GM18907 (cell line): ENCODE measurements around the gene PDE4B.
A peak's percentile ranks its signal among the peaks of the same experiment; 100 is the strongest.

Experiments
- ATAC-seq: cut with Tn5 transposase; IDR thresholded peaks from one replicate; pipeline ENCODE4 v1.9.1; 2021; ENCODE audit warnings: mild to moderate bottlenecking, moderate library complexity; ENCODE audit not compliant: unreplicated experiment

PDE4B gene

GRCh38 chr1:65792669-65793358 lies at the start of gene PDE4B:
Gene PDE4B (plus strand): TSS chr1:65792895.
- no peak for ATAC-seq

GRCh38 chr1:65744731-65745130 lies 48.0 kb upstream of the PDE4B start:
- ATAC-seq, result no peak

GRCh38 chr1:65751961-65752360 lies 40.7 kb upstream of the PDE4B start:
- ATAC-seq, result no peak

- ATAC-seq, result no peak
These were observed 36.1 kb upstream of the PDE4B start for GRCh38 chr1:65756616-65757015.

- no peak for ATAC-seq
These were observed 35.2 kb upstream of the PDE4B start for GRCh38 chr1:65757531-65757930.

- ATAC-seq, result no peak
These were observed 34.6 kb upstream of the PDE4B start for GRCh38 chr1:65758128-65758527.

GRCh38 chr1:65759516-65759915 lies 33.2 kb upstream of the PDE4B start:
- no peak for ATAC-seq

- no peak for ATAC-seq
These were observed 30.4 kb upstream of the PDE4B start for GRCh38 chr1:65762081-65762862.

- no peak for ATAC-seq
These were observed 28.6 kb upstream of the PDE4B start for GRCh38 chr1:65764052-65764451.

- no peak for ATAC-seq
These were observed 27.1 kb upstream of the PDE4B start for GRCh38 chr1:65765631-65766030.

GRCh38 chr1:65769636-65770035 lies 23.1 kb upstream of the PDE4B start:
- no peak for ATAC-seq

- ATAC-seq, result no peak
These were observed 20.1 kb upstream of the PDE4B start for GRCh38 chr1:65772607-65773006.

- ATAC-seq, result no peak
These were observed 19.1 kb upstream of the PDE4B start for GRCh38 chr1:65773391-65774123.

- ATAC-seq, result no peak
These were observed 3.9 kb upstream of the PDE4B start for GRCh38 chr1:65788762-65789161.

GRCh38 chr1:65791396-65791795 lies 1.3 kb upstream of the PDE4B start:
- no peak for ATAC-seq

- ATAC-seq, result no peak
These were observed 660 bp upstream of the PDE4B start for GRCh38 chr1:65791801-65792668.

GRCh38 chr1:65793359-65793732 lies 651 bp downstream of the PDE4B start:
- no peak for ATAC-seq

- ATAC-seq, result no peak
These were observed 2.6 kb downstream of the PDE4B start for GRCh38 chr1:65795311-65795710.

GRCh38 chr1:65799601-65800000 lies 6.9 kb downstream of the PDE4B start:
- ATAC-seq, result no peak

- ATAC-seq, result no peak
These were observed 11.9 kb downstream of the PDE4B start for GRCh38 chr1:65804584-65804983.

GRCh38 chr1:65812065-65812464 lies 19.4 kb downstream of the PDE4B start:
- ATAC-seq, result peak; percentile 100
